Neural cell (in vitro differentiated cells): Measurements from ENCODE around the gene MCC. TPM values are rescaled to one million over a fixed set of nuclear protein-coding genes. Genes with fewer than 3 reads are reported as not detected.

ENCODE experiments used
- H2AFZ ChIP-seq: fragments of 200-600, 300-800 bp; sonication (generic), shearing (Covaris generic); 2 replicates; pipeline ENCODE4 v1.6.0; 2014; ENCODE audit warnings: low read depth, mild to moderate bottlenecking, antibody characterized with exemption, low read length, moderate library complexity
- H3F3A ChIP-seq: fragments of 200-600 bp; shearing (Covaris generic); 2 replicates; pipeline ENCODE4 v1.6.1; 2016; ENCODE audit warnings: mild to moderate bottlenecking, moderate library complexity, mixed read lengths, antibody characterized with exemption, low read length; ENCODE audit not compliant: insufficient read depth, poor library complexity, severe bottlenecking
- H3K27ac ChIP-seq: fragments of 200-600, 300-800 bp; sonication (generic), shearing (Covaris generic); 2 replicates; pipeline ENCODE4 v1.5.1; 2014; ENCODE audit warnings: mild to moderate bottlenecking, low read length, moderate library complexity
- H3K27me3 ChIP-seq: fragments of 300-800, 200-600 bp; sonication (generic), shearing (Covaris generic); 2 replicates; pipeline ENCODE4 v1.6.0; 2014; ENCODE audit warnings: mild to moderate bottlenecking, low read depth, low read length, moderate library complexity; ENCODE audit not compliant: insufficient read depth
- H3K36me3 ChIP-seq: fragments of 300-800, 200-600 bp; sonication (generic), shearing (Covaris generic); 2 replicates; pipeline ENCODE4 v1.5.1; 2014; ENCODE audit warnings: mild to moderate bottlenecking, antibody characterized with exemption, low read length, moderate library complexity; ENCODE audit not compliant: insufficient read depth
- H3K4me2 ChIP-seq: fragments of 300-800, 200-600 bp; sonication (generic), shearing (Covaris generic); 2 replicates; pipeline ENCODE4 v1.6.0; 2014; ENCODE audit warnings: mild to moderate bottlenecking, low read length
- H3K4me3 ChIP-seq: fragments of 300-800, 200-600 bp; sonication (generic), shearing (Covaris generic); 2 replicates; pipeline ENCODE4 v1.5.1; 2014; ENCODE audit warnings: mild to moderate bottlenecking, low read length, moderate library complexity
- H3K79me2 ChIP-seq: fragments of 200-600 bp; shearing (Covaris generic); replicated peaks from 2 replicates; pipeline ENCODE4 v1.6.0; 2014; ENCODE audit warnings: mild to moderate bottlenecking, low read length, moderate library complexity; ENCODE audit not compliant: insufficient read depth
- H3K9ac ChIP-seq: fragments of 300-800, 200-600 bp; sonication (generic), shearing (Covaris generic); 2 replicates; pipeline ENCODE4 v1.6.1; 2016; ENCODE audit warnings: mild to moderate bottlenecking, low read length, mixed read lengths
- H3K9me2 ChIP-seq: fragments of 200-600 bp; shearing (Covaris generic); 2 replicates; pipeline ENCODE4 v1.6.1; 2016; ENCODE audit warnings: mild to moderate bottlenecking, low read length, mixed read lengths; ENCODE audit not compliant: insufficient read depth
- H3K9me3 ChIP-seq: fragments of 200-600, 300-800 bp; sonication (generic), shearing (Covaris generic); 2 replicates; pipeline ENCODE4 v1.6.1; 2016; ENCODE audit warnings: mild to moderate bottlenecking, mixed run types, low read length, moderate library complexity, mixed read lengths
- H4K20me1 ChIP-seq: fragments of 200-600 bp; shearing (Covaris generic); 2 replicates; pipeline ENCODE4 v1.6.1; 2016; ENCODE audit warnings: mild to moderate bottlenecking, mixed run types; ENCODE audit not compliant: insufficient read depth
- CTCF ChIP-seq: fragments of 450-650 bp; IDR thresholded peaks from 2 replicates; pipeline ENCODE4 v1.5.1; 2014; ENCODE audit warnings: antibody characterized with exemption, mild to moderate bottlenecking, moderate library complexity; ENCODE audit not compliant: poor library complexity, severe bottlenecking
- EP300 ChIP-seq: fragments of 450-650 bp; conservative IDR thresholded peaks from 2 replicates; pipeline ENCODE4 v1.6.1; 2014; ENCODE audit warnings: antibody characterized with exemption, mild to moderate bottlenecking, moderate library complexity; ENCODE audit not compliant: poor library complexity, severe bottlenecking
- EZH2 ChIP-seq: fragments of 200-600, 300-800 bp; shearing (Covaris generic), sonication (generic); IDR thresholded peaks from 2 replicates; pipeline ENCODE4 v1.6.1; 2014; ENCODE audit warnings: antibody characterized with exemption, low read length, borderline replicate concordance, mild to moderate bottlenecking; ENCODE audit not compliant: insufficient read depth, poor library complexity, severe bottlenecking
- MXI1 ChIP-seq: fragments of 450-650 bp; conservative IDR thresholded peaks from 2 replicates; pipeline ENCODE4 v1.6.1; 2014; ENCODE audit warnings: antibody characterized with exemption, mild to moderate bottlenecking; ENCODE audit not compliant: poor library complexity, severe bottlenecking
- POLR2AphosphoS5 ChIP-seq: IDR thresholded peaks from 2 replicates; pipeline ENCODE4 v1.6.1; 2012
- RAD21 ChIP-seq: fragments of 450-650 bp; conservative IDR thresholded peaks from 2 replicates; pipeline ENCODE4 v1.6.1; 2014; ENCODE audit warnings: antibody characterized with exemption, mild to moderate bottlenecking, moderate library complexity
- REST ChIP-seq: IDR thresholded peaks from 2 replicates; pipeline ENCODE4 v1.6.1; 2012; ENCODE audit warnings: borderline replicate concordance
- SMC3 ChIP-seq: fragments of 450-650 bp; conservative IDR thresholded peaks from 2 replicates; pipeline ENCODE4 v1.6.1; 2014; ENCODE audit warnings: antibody characterized with exemption, mild to moderate bottlenecking, moderate library complexity; ENCODE audit not compliant: poor library complexity
- TAF1 ChIP-seq: IDR thresholded peaks from 2 replicates; pipeline ENCODE4 v1.6.1; 2012; ENCODE audit warnings: low read depth
- polyA plus RNA-seq: library from polyadenylated mRNA; depleted of rRNA; stranded (reverse); fragments of >200 nt; gene quantifications from 2 replicates; pipeline ENCODE4 v1.2.3, GENCODE V29; 2014

MCC gene
- polyA plus RNA-seq, 1 donor from 2014 or later: 2.2 TPM

- H3K4me2 ChIP-seq: no peak overlapping the region
- no peaks in the 10 kb centered on the region for H3K79me2 ChIP-seq
- H3F3A ChIP-seq: no peaks in the 10 kb centered on the region
- no peak overlapping the region for H3K9ac ChIP-seq
- no peaks in the 10 kb centered on the region for H3K9me3 ChIP-seq
- TF ChIP-seq REST (no peak), RAD21 (no peak), TAF1 (no peak), MXI1 (no peak), POLR2AphosphoS5 (no peak), EP300 (no peak), SMC3 (no peak), CTCF (no peak), EZH2 (no peak)
- no peak overlapping the region for H3K4me3 ChIP-seq
- no peaks in the 10 kb centered on the region for H3K36me3 ChIP-seq
- H3K27me3 ChIP-seq: no peaks in the 10 kb centered on the region
- no peak overlapping the region for H2AFZ ChIP-seq
- no peak overlapping the region for H3K27ac ChIP-seq
- no peaks in the 10 kb centered on the region for H3K9me2 ChIP-seq
- H4K20me1 ChIP-seq: no peaks in the 10 kb centered on the region
Measured at GRCh38 chr5:113178073-113178779, 310.0 kb downstream of the MCC start.

- H3K9ac ChIP-seq: no peak overlapping the region
- no peaks in the 10 kb centered on the region for H3K36me3 ChIP-seq
- H4K20me1 ChIP-seq: no peaks in the 10 kb centered on the region
- no peak overlapping the region for H3K4me2 ChIP-seq
- H3K4me3 ChIP-seq: no peak overlapping the region
- no peak overlapping the region for H2AFZ ChIP-seq
- H3K9me2 ChIP-seq: no peaks in the 10 kb centered on the region
- H3F3A ChIP-seq: no peaks in the 10 kb centered on the region
- no peak for TF ChIP-seq EP300
- TF ChIP-seq TAF1: no peak
- no peak for TF ChIP-seq EZH2
- TF ChIP-seq MXI1: no peak
- no peak for TF ChIP-seq CTCF
- no peak for TF ChIP-seq RAD21
- H3K27me3 ChIP-seq: no peaks in the 10 kb centered on the region
- H3K27ac ChIP-seq: no peak overlapping the region
- H3K79me2 ChIP-seq: no peaks in the 10 kb centered on the region
- no peaks in the 10 kb centered on the region for H3K9me3 ChIP-seq
Measured at GRCh38 chr5:113177225-113177624, 311.0 kb downstream of the MCC start.
